CD4-positive, CD25-positive, alpha-beta regulatory T cell (primary cell): ENCODE measurements around the gene TMEM132C. TPM values are rescaled to one million over a fixed set of nuclear protein-coding genes. Genes with fewer than 3 reads are reported as not detected.

Experiments
- ATAC-seq, 2 donors: fragments of 150-1000 bp; cut with Tn5 transposase; one replicate each; pipeline ENCODE4 v1.10.0; 2021; ENCODE audit warnings: low read depth in 2 of 2, moderate number of reproducible peaks in 2 of 2, moderate library complexity in 1 of 2
- DNase-seq, 3 donors: peaks; one replicate each; pipeline versions ENCODE4 v3.0.0 to v3.0.0-alpha.2; 2012 to 2022; ENCODE audit warnings: mixed read lengths in 1 of 3
- H3K27ac ChIP-seq: one replicate; pipeline ENCODE4 v1.7.0; 2013; ENCODE audit warnings: mild to moderate bottlenecking, low read length; ENCODE audit not compliant: insufficient read depth, poor library complexity, severe bottlenecking
- H3K27me3 ChIP-seq: one replicate; pipeline ENCODE4 v1.7.0; 2013; ENCODE audit warnings: low read length; ENCODE audit not compliant: control insufficient read depth, insufficient read depth
- H3K36me3 ChIP-seq: one replicate; pipeline ENCODE4 v1.7.0; 2013; ENCODE audit warnings: mild to moderate bottlenecking, low read length, moderate library complexity; ENCODE audit not compliant: control insufficient read depth, insufficient read depth
- H3K4me1 ChIP-seq: 2 replicates; pipeline ENCODE4 v1.7.0; 2013; ENCODE audit warnings: mild to moderate bottlenecking, low read length; ENCODE audit not compliant: insufficient read depth, control insufficient read depth, poor library complexity, severe bottlenecking
- H3K4me3 ChIP-seq: one replicate; pipeline ENCODE4 v1.7.0; 2013; ENCODE audit warnings: low read depth, mild to moderate bottlenecking, low read length, moderate library complexity
- H3K9me3 ChIP-seq, 2 experiments: 1 replicate in 1 of 2; 2 replicates in 1 of 2; pipeline ENCODE4 v1.7.0; 2013; ENCODE audit warnings: low read length in 2 of 2, mild to moderate bottlenecking in 1 of 2, moderate library complexity in 1 of 2; ENCODE audit not compliant: control insufficient read depth in 2 of 2
- H3K27ac Mint-ChIP-seq, 3 donors: one replicate each; pipeline ENCODE4 v1.8.0; 2020 to 2022; ENCODE audit warnings: mild to moderate bottlenecking in 3 of 3, mixed read lengths in 3 of 3, moderate library complexity in 2 of 3
- H3K27me3 Mint-ChIP-seq: one replicate; pipeline ENCODE4 v1.8.0; 2022; ENCODE audit warnings: mild to moderate bottlenecking, mixed read lengths
- H3K36me3 Mint-ChIP-seq: one replicate; pipeline ENCODE4 v1.8.0; 2020; ENCODE audit warnings: mixed read lengths
- H3K4me1 Mint-ChIP-seq, 4 donors: one replicate each; pipeline ENCODE4 v1.8.0; 2020 to 2022; ENCODE audit warnings: mixed read lengths in 4 of 4, mild to moderate bottlenecking in 1 of 4
- H3K4me3 Mint-ChIP-seq, 4 donors: one replicate each; pipeline ENCODE4 v1.8.0; 2020 to 2022; ENCODE audit warnings: mild to moderate bottlenecking in 4 of 4, mixed read lengths in 4 of 4, moderate library complexity in 3 of 4
- H3K9me3 Mint-ChIP-seq, 7 donors: one replicate each; pipeline ENCODE4 v1.8.0; 2020 to 2022; ENCODE audit warnings: mixed read lengths in 7 of 7, mild to moderate bottlenecking in 3 of 7, moderate library complexity in 2 of 7
- polyA plus RNA-seq, 4 donors: library from polyadenylated mRNA; unstranded; fragments of 300-500 nt; fragmentation: Illumina TruSeq; gene quantifications; one replicate each; pipeline ENCODE4 v1.2.3, GENCODE V29; 2021
- total RNA-seq: library from RNA; stranded (reverse); gene quantifications from one replicate; pipeline ENCODE4 v1.2.3, GENCODE V29; 2022

Gene TMEM132C
- total and polyA plus RNA-seq, 5 donors from 2014 or later = 0.06 TPM; not detected in 4

DNA sequence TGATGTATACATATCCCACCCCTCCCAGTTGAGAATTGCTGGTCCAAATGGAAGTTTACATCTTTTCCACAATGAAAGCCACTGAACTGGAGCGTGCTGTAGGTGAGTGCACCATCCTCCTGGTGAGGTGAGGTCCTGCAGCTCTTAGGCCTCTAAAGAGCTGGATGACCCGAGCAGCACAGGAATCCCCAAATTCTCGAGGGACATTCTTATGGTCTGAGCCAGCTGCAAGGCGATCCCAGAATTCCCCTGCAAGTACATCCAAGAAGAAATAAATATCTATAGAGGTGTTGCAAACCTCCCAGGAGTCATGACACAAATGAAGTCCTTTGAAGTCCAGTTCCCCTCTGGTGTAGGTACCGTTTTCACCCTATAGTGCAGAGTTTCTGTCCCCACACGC, 24.0 kb downstream of the TMEM132C start:
- H3K27ac Mint-ChIP-seq = no peak overlapping the region
- no peak overlapping the region for H3K4me3 ChIP-seq
- H3K4me1 ChIP-seq = no peaks in the 10 kb centered on the region
- H3K4me3 Mint-ChIP-seq = no peak overlapping the region
- no peak for DNase-seq
- H3K27me3 ChIP-seq = no peaks in the 10 kb centered on the region
- no peaks in the 10 kb centered on the region for H3K4me1 Mint-ChIP-seq
- H3K27me3 Mint-ChIP-seq = peaks cover under 1% of the 10 kb centered on the region
- no peak for ATAC-seq
- no peaks in the 10 kb centered on the region for H3K36me3 Mint-ChIP-seq
- no peak overlapping the region for H3K27ac ChIP-seq
- peaks cover 0 to 5% (median 0%) of the 10 kb centered on the region in 7 donors for H3K9me3 Mint-ChIP-seq
- H3K9me3 ChIP-seq = peaks cover 0 to 1% of the 10 kb centered on the region in 2 experiments
- H3K36me3 ChIP-seq = no peaks in the 10 kb centered on the region

GRCh38 chr12:128298091-128298748, 31.2 kb downstream of the TMEM132C start:
- no peak for DNase-seq
- H3K36me3 ChIP-seq = no peaks in the 10 kb centered on the region
- no peaks in the 10 kb centered on the region for H3K27me3 ChIP-seq
- H3K4me3 ChIP-seq = no peak overlapping the region
- ATAC-seq = no peak
- Mint-ChIP-seq H3K27me3 (peaks cover 9% of the 10 kb centered on the region), H3K9me3 (peaks cover 0 to 7% (median 3%) of the 10 kb centered on the region in 7 donors), H3K36me3 (no peaks in the 10 kb centered on the region), H3K4me1 (no peaks in the 10 kb centered on the region), H3K4me3 (no peak overlapping the region), H3K27ac (no peak overlapping the region)
- peaks cover 1 to 4% of the 10 kb centered on the region in 2 experiments for H3K9me3 ChIP-seq
- H3K27ac ChIP-seq = no peak overlapping the region
- H3K4me1 ChIP-seq = no peaks in the 10 kb centered on the region

- Mint-ChIP-seq H3K4me1 (no peaks in the 10 kb centered on the region), H3K9me3 (peaks cover 0 to 12% (median 1%) of the 10 kb centered on the region in 7 donors), H3K4me3 (no peak overlapping the region), H3K36me3 (no peaks in the 10 kb centered on the region), H3K27me3 (no peaks in the 10 kb centered on the region), H3K27ac (no peak overlapping the region)
- DNase-seq (no peak), ATAC-seq (no peak)
- Histone ChIP-seq H3K4me3 (no peak overlapping the region), H3K27ac (no peak overlapping the region), H3K36me3 (no peaks in the 10 kb centered on the region), H3K27me3 (no peaks in the 10 kb centered on the region), H3K9me3 (peaks cover 0 to 4% of the 10 kb centered on the region in 2 experiments), H3K4me1 (no peaks in the 10 kb centered on the region)
Observed at GRCh38 chr12:128305336-128305892, 38.4 kb downstream of the TMEM132C start.

DNA sequence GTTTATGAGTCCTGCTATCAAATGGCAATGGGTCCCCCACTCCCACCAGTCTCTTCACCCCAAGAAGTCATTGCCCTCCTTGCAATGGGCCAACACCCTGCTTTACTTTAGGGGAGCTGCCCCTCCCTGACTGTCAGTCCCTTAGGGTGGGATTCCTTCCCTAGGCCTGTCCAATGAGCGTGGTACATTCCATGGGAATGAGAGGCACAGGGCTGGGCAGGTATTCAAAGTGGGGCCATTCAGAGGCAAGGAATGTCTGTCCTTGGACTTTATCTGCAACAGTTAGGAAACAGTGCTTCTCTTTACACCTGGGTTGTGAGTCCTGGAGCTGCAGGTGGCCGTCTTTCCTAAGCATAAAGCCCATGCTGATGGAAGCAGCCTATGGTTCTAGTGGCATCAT, 40.8 kb downstream of the TMEM132C start:
- Mint-ChIP-seq H3K4me3 (no peak overlapping the region), H3K27ac (no peak overlapping the region), H3K36me3 (no peaks in the 10 kb centered on the region), H3K9me3 (peaks cover 0 to 17% (median 6%) of the 10 kb centered on the region in 7 donors), H3K27me3 (no peaks in the 10 kb centered on the region), H3K4me1 (no peaks in the 10 kb centered on the region)
- peaks cover 0 to 5% of the 10 kb centered on the region in 2 experiments for H3K9me3 ChIP-seq
- H3K27me3 ChIP-seq = no peaks in the 10 kb centered on the region
- no peaks in the 10 kb centered on the region for H3K36me3 ChIP-seq
- H3K4me1 ChIP-seq = no peaks in the 10 kb centered on the region
- no peak overlapping the region for H3K4me3 ChIP-seq
- no peak for ATAC-seq
- no peak overlapping the region for H3K27ac ChIP-seq
- DNase-seq = no peak

DNA sequence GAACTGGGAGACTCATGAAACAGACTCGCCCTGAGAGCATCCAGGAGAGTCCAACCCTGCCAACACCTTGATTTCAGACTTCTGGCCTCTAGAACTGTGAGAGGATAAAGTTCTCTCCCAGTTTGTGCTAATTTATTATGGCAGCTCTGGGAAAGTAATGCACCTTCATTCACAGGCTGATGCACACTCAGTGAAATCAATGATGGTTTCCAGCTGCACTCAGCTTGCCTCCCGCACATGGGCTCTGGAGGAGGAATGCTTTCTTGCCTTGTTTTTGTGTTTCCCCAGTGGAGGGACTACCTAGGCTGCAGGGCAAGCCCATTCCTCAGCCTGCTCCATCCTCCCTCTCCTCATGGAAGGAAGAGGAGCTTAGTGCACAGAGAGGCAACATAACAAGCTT, 45.7 kb downstream of the TMEM132C start:
- Mint-ChIP-seq H3K27me3 (no peaks in the 10 kb centered on the region), H3K27ac (no peak overlapping the region), H3K36me3 (no peaks in the 10 kb centered on the region), H3K4me3 (no peak overlapping the region), H3K9me3 (peaks cover 0 to 13% (median 5%) of the 10 kb centered on the region in 7 donors), H3K4me1 (no peaks in the 10 kb centered on the region)
- Histone ChIP-seq H3K4me1 (no peaks in the 10 kb centered on the region), H3K27me3 (no peaks in the 10 kb centered on the region), H3K27ac (no peak overlapping the region), H3K4me3 (no peak overlapping the region), H3K36me3 (no peaks in the 10 kb centered on the region), H3K9me3 (peaks cover 0 to 5% of the 10 kb centered on the region in 2 experiments)
- ATAC-seq = no peak
- no peak for DNase-seq

- peaks cover 0 to 5% of the 10 kb centered on the region in 2 experiments for H3K9me3 ChIP-seq
- no peaks in the 10 kb centered on the region for H3K4me1 ChIP-seq
- Mint-ChIP-seq H3K36me3 (no peaks in the 10 kb centered on the region), H3K4me1 (no peaks in the 10 kb centered on the region), H3K27ac (no peak overlapping the region), H3K9me3 (peaks cover 0 to 13% (median 5%) of the 10 kb centered on the region in 7 donors), H3K4me3 (no peak overlapping the region), H3K27me3 (no peaks in the 10 kb centered on the region)
- ATAC-seq (no peak), DNase-seq (no peak)
- no peak overlapping the region for H3K27ac ChIP-seq
- no peaks in the 10 kb centered on the region for H3K36me3 ChIP-seq
- H3K27me3 ChIP-seq = no peaks in the 10 kb centered on the region
- no peak overlapping the region for H3K4me3 ChIP-seq
Observed at GRCh38 chr12:128313931-128314330, 47.0 kb downstream of the TMEM132C start.

GRCh38 chr12:128314611-128315010, 47.6 kb downstream of the TMEM132C start:
- no peak overlapping the region for H3K4me3 ChIP-seq
- no peak overlapping the region for H3K27ac Mint-ChIP-seq
- ATAC-seq (no peak), DNase-seq (no peak)
- no peaks in the 10 kb centered on the region for H3K27me3 ChIP-seq
- no peaks in the 10 kb centered on the region for H3K4me1 Mint-ChIP-seq
- peaks cover 0 to 15% (median 2%) of the 10 kb centered on the region in 7 donors for H3K9me3 Mint-ChIP-seq
- no peaks in the 10 kb centered on the region for H3K36me3 Mint-ChIP-seq
- no peak overlapping the region for H3K4me3 Mint-ChIP-seq
- H3K27ac ChIP-seq = no peak overlapping the region
- peaks cover 0 to 5% of the 10 kb centered on the region in 2 experiments for H3K9me3 ChIP-seq
- H3K36me3 ChIP-seq = no peaks in the 10 kb centered on the region
- no peaks in the 10 kb centered on the region for H3K27me3 Mint-ChIP-seq
- H3K4me1 ChIP-seq = no peaks in the 10 kb centered on the region

DNA sequence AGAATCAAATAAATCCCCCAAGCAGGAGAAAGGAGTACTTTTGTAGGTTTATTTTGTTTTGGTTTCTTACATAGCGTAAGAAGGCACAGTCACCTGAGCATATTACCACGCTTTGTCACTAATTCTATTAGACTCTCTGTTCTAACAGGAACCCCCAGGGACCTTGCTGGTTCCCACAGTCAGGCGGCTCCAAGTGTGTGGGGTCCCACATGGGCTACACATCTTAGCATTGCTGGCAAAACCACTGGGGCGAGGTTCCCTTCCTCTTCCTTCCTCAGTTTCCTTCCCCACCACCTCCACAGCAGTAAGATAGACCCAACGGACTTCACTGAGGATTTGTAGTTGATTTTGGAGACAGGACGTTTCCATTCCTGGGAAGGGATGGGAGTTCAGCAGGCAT, 49.1 kb downstream of the TMEM132C start:
- ATAC-seq (no peak), DNase-seq (no peak)
- Mint-ChIP-seq H3K9me3 (peaks cover 0 to 8% (median 2%) of the 10 kb centered on the region in 7 donors), H3K27me3 (no peaks in the 10 kb centered on the region), H3K4me1 (no peaks in the 10 kb centered on the region), H3K36me3 (no peaks in the 10 kb centered on the region), H3K27ac (no peak overlapping the region), H3K4me3 (no peak overlapping the region)
- no peaks in the 10 kb centered on the region for H3K4me1 ChIP-seq
- no peak overlapping the region for H3K4me3 ChIP-seq
- H3K36me3 ChIP-seq = no peaks in the 10 kb centered on the region
- H3K9me3 ChIP-seq = peaks cover 0 to 5% of the 10 kb centered on the region in 2 experiments
- no peak overlapping the region for H3K27ac ChIP-seq
- H3K27me3 ChIP-seq = no peaks in the 10 kb centered on the region
